ENCODE results near the gene DEFB112. TPM values are rescaled to one million over a fixed set of nuclear protein-coding genes. Genes with fewer than 3 reads are reported as not detected.

The DEFB112 gene
- total RNA-seq, 4 donors from 2014 or later, result not detected

DNA sequence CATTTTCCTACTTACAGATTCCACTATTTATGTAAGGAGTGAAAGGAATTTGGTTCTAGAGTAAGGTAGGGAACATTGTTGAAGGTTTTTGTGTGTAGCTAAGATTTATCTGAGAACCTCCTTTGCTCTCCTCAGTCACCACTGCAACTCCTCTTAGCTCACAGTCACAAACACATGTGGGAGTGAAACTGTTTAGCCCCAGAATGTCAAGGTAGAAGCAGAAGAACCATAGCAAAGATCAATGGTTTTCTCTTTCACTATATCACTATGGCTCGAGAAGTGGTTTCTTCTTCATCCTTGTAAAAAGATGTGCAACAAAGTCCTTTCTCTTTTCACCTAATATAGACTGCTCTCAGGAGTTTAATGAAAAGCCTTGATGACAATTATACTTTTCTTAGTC is 6.5 kb upstream of the DEFB112 start:
- TF ChIP-seq, protein P1, sequence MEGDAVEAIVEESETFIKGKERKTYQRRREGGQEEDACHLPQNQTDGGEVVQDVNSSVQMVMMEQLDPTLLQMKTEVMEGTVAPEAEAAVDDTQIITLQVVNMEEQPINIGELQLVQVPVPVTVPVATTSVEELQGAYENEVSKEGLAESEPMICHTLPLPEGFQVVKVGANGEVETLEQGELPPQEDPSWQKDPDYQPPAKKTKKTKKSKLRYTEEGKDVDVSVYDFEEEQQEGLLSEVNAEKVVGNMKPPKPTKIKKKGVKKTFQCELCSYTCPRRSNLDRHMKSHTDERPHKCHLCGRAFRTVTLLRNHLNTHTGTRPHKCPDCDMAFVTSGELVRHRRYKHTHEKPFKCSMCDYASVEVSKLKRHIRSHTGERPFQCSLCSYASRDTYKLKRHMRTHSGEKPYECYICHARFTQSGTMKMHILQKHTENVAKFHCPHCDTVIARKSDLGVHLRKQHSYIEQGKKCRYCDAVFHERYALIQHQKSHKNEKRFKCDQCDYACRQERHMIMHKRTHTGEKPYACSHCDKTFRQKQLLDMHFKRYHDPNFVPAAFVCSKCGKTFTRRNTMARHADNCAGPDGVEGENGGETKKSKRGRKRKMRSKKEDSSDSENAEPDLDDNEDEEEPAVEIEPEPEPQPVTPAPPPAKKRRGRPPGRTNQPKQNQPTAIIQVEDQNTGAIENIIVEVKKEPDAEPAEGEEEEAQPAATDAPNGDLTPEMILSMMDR (IDR thresholded peaks at IDR 0.05 in 4 of 5, conservative IDR thresholded peaks at IDR 0.05 in 1 of 5), result no peak
- no peak for TF ChIP-seq POLR2A (IDR thresholded peaks at IDR 0.05)
- DNase-seq, result no peak
- Histone ChIP-seq H3K27me3 (no peaks in the 10 kb centered on the region), H3K27ac (no peak overlapping the region), H3K4me1 (no peaks in the 10 kb centered on the region), H3K36me3 (no peaks in the 10 kb centered on the region), H3K4me3 (no peak overlapping the region), H3K9me3 (no peaks in the 10 kb centered on the region)
- in situ Hi-C loops (cut with MboI; ENCODE audit: low sequenced_read_pairs in 4 of 4), result no loop called here
- no peak for ATAC-seq
- intact Hi-C loops (cut with DNase I; ENCODE audit: low total_unique reads), result no loop called here

DNA sequence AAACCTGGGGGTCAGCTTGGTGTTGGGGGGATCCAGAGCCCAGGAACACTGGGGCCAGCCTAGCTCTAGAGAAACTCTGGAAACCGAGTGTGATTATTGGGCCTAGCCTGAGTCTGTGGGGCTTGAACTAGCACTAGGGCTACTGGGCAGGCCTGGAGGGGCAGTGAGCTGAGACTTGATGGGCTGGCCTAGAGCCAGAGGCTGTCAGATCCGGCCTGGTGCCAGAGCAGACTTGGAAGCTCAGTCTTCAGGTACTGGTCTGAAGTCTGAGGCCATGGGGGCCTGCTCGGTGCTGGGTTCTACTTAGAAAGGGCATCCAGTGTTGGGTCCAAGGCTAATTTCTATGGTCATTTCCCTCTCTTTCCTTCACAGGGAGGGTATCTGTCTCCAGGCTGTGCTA is 2.7 kb downstream of the DEFB112 start:
- intact Hi-C loops (cut with DNase I; ENCODE audit: low total_unique reads), result no loop called here
- Histone ChIP-seq H3K27ac (no peak overlapping the region), H3K27me3 (no peaks in the 10 kb centered on the region), H3K4me1 (no peaks in the 10 kb centered on the region), H3K9me3 (no peaks in the 10 kb centered on the region), H3K4me3 (no peak overlapping the region), H3K36me3 (no peaks in the 10 kb centered on the region)
- in situ Hi-C loops (cut with MboI; ENCODE audit: low sequenced_read_pairs in 4 of 4), result no loop called here
- DNase-seq (no peak), ATAC-seq (no peak)
- TF ChIP-seq, protein P1 (IDR thresholded peaks at IDR 0.05 in 4 of 5, conservative IDR thresholded peaks at IDR 0.05 in 1 of 5), result no peak
- TF ChIP-seq POLR2A (IDR thresholded peaks at IDR 0.05), result no peak

GRCh38 chr6:50030777-50031562 is 18.8 kb downstream of the DEFB112 start:
- H3K4me1 ChIP-seq, result no peaks in the 10 kb centered on the region
- DNase-seq, result no peak
- H3K36me3 ChIP-seq, result no peaks in the 10 kb centered on the region
- ATAC-seq, result no peak
- no peaks in the 10 kb centered on the region for H3K27me3 ChIP-seq
- in situ Hi-C loops (cut with MboI; ENCODE audit: low sequenced_read_pairs in 4 of 4), result no loop called here
- no peaks in the 10 kb centered on the region for H3K9me3 ChIP-seq
- no peak overlapping the region for H3K4me3 ChIP-seq
- intact Hi-C loops (cut with DNase I; ENCODE audit: low total_unique reads), result no loop called here
- TF ChIP-seq, protein P1 (IDR thresholded peaks at IDR 0.05 in 4 of 5, conservative IDR thresholded peaks at IDR 0.05 in 1 of 5), result no peak
- no peak for TF ChIP-seq POLR2A (IDR thresholded peaks at IDR 0.05)
- H3K27ac ChIP-seq, result no peak overlapping the region

DNA sequence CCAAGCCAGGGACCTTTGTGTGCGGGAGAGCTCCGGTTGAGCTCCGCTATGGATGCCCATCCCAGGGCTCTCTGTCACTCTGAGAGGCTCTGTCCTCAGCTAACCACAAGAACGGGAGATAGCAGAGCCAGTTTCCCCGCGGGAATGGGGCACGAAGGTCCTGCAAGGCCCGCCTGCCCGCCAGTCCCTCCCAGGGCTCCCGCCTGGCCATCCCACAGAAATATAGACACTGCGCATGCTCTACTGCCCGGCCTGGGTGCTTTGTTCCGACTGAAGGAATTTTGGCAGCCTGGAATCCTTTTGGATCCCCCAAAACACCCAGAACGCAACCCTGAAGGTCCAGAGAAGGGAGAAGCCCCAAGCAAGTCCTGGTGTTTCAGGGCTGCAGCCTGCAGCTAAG is 19.4 kb downstream of the DEFB112 start:
- no peak overlapping the region for H3K27ac ChIP-seq
- no peaks in the 10 kb centered on the region for H3K27me3 ChIP-seq
- no peaks in the 10 kb centered on the region for H3K4me1 ChIP-seq
- H3K36me3 ChIP-seq, result no peaks in the 10 kb centered on the region
- in situ Hi-C loops (cut with MboI; ENCODE audit: low sequenced_read_pairs in 4 of 4), result no loop called here
- no peak overlapping the region for H3K4me3 ChIP-seq
- TF ChIP-seq POLR2A (IDR thresholded peaks at IDR 0.05), result no peak
- TF ChIP-seq, protein P1 (IDR thresholded peaks at IDR 0.05 in 4 of 5, conservative IDR thresholded peaks at IDR 0.05 in 1 of 5), result no peak
- DNase-seq (no peak), ATAC-seq (no peak)
- intact Hi-C loops (cut with DNase I; ENCODE audit: low total_unique reads), result no loop called here
- no peaks in the 10 kb centered on the region for H3K9me3 ChIP-seq

DNA sequence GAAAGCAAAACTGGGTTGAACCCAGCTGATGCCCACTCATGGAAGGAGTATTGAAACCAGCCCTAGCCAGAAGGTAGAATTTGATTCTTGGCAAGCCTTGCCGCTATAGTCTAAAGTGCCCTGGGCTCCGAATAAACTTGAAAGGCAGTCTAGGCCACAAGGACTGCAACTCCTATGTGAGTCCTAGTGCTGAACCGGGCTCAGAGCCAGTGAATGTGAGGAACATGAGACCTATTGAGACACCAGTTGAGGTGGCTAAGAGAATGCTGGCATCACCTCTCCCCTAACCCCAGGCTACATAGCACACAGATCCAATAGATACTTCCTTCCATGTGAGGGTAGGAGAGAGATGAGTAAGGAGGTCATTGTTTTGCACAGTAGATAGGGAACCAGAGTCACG is 24.5 kb downstream of the DEFB112 start:
- H3K27ac ChIP-seq, result no peak overlapping the region
- H3K4me1 ChIP-seq, result no peaks in the 10 kb centered on the region
- DNase-seq (no peak), ATAC-seq (no peak)
- H3K36me3 ChIP-seq, result no peaks in the 10 kb centered on the region
- no peaks in the 10 kb centered on the region for H3K27me3 ChIP-seq
- TF ChIP-seq, protein P1 (IDR thresholded peaks at IDR 0.05 in 4 of 5, conservative IDR thresholded peaks at IDR 0.05 in 1 of 5), result no peak
- TF ChIP-seq POLR2A (IDR thresholded peaks at IDR 0.05), result no peak
- intact Hi-C loops (cut with DNase I; ENCODE audit: low total_unique reads), result no loop called here
- in situ Hi-C loops (cut with MboI; ENCODE audit: low sequenced_read_pairs in 4 of 4), result no loop called here
- no peak overlapping the region for H3K4me3 ChIP-seq
- H3K9me3 ChIP-seq, result no peaks in the 10 kb centered on the region

All from gastrocnemius medialis (tissue), 4 donors.